HG02571 (cell line): ENCODE measurements around the gene UBE2J1.
A peak's percentile ranks its signal among the peaks of the same experiment; 100 is the strongest.
"Not testable (repeated sequence)": the region's sequence is repeated elsewhere in the genome, so short reads cannot be mapped to it uniquely, and the experiment has no call there.

Source experiments
- ATAC-seq: cut with Tn5 transposase; IDR thresholded peaks from one replicate; pipeline ENCODE4 v1.9.1; 2021; ENCODE audit warnings: mild to moderate bottlenecking, moderate library complexity; ENCODE audit not compliant: unreplicated experiment

UBE2J1 gene

GRCh38 chr6:89352278-89353117 lies at the start of gene UBE2J1:
Gene UBE2J1, minus strand, starts transcription at chr6:89352722. Its CDS starts 153 bp downstream, at chr6:89352569.
- ATAC-seq, result peak; percentile 44

- ATAC-seq, result no peak
Measured at GRCh38 chr6:89400912-89401399, 48.4 kb upstream of the UBE2J1 start.

GRCh38 chr6:89400050-89400449 lies 47.5 kb upstream of the UBE2J1 start:
- no peak for ATAC-seq

GRCh38 chr6:89398762-89399525 lies 46.4 kb upstream of the UBE2J1 start:
- ATAC-seq, result no peak

GRCh38 chr6:89397884-89398283 lies 45.4 kb upstream of the UBE2J1 start:
- not testable (repeated sequence) for ATAC-seq

GRCh38 chr6:89393659-89394058 lies 41.1 kb upstream of the UBE2J1 start:
- no peak for ATAC-seq

GRCh38 chr6:89392823-89393222 lies 40.3 kb upstream of the UBE2J1 start:
- no peak for ATAC-seq

- no peak for ATAC-seq
Measured at GRCh38 chr6:89388846-89389245, 36.3 kb upstream of the UBE2J1 start.

- ATAC-seq, result peak; percentile 77
Measured at GRCh38 chr6:89387516-89388201, 35.1 kb upstream of the UBE2J1 start.

- ATAC-seq, result peak; percentile 15
Measured at GRCh38 chr6:89386917-89387491, 34.5 kb upstream of the UBE2J1 start.

GRCh38 chr6:89385846-89386245 lies 33.3 kb upstream of the UBE2J1 start:
- no peak for ATAC-seq

GRCh38 chr6:89385156-89385667 lies 32.7 kb upstream of the UBE2J1 start:
- peak; percentile 47 for ATAC-seq

GRCh38 chr6:89381031-89381430 lies 28.5 kb upstream of the UBE2J1 start:
- no peak for ATAC-seq

GRCh38 chr6:89379281-89379680 lies 26.8 kb upstream of the UBE2J1 start:
- no peak for ATAC-seq

- ATAC-seq, result no peak
Measured at GRCh38 chr6:89378628-89379027, 26.1 kb upstream of the UBE2J1 start.

GRCh38 chr6:89375427-89376267 lies 23.1 kb upstream of the UBE2J1 start:
- peak; percentile 66 for ATAC-seq

GRCh38 chr6:89372506-89372901 lies 20.0 kb upstream of the UBE2J1 start:
- peak; percentile 40 for ATAC-seq

GRCh38 chr6:89371849-89372505 lies 19.5 kb upstream of the UBE2J1 start:
- peak; percentile 74 for ATAC-seq

- ATAC-seq, result no peak
Measured at GRCh38 chr6:89368999-89369398, 16.5 kb upstream of the UBE2J1 start.
